ENCODE results near the gene ARHGAP42.

ARHGAP42 gene

DNA sequence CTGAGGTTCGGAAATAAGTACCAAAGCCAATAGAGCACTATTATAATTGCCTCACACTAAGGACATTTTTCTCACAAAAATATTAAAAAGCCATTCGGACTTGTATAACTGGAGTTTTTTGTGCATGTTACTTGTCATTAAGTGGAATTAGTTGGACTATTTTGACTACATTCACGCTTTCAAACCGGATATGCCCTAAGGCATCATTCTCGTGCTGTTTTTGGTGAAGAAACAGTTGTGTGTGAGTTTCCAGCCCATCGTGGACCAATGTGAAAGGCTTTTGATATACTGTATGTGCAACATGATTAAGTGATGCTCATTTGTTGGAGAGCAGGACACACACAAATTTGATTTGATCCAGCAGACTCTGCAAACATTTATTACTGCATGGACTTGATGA, 249.7 kb downstream of the ARHGAP42 start:
- H3K36me3 ChIP-seq (ENCODE audit: insufficient read depth, low read length) = no peaks in the 10 kb centered on the region
- no peak overlapping the region for H3K4me3 ChIP-seq (ENCODE audit: low read depth in 1 of 2, low read length in 2 of 2)
- H3K9ac ChIP-seq (ENCODE audit: low read length) = no peak overlapping the region
- no peaks in the 10 kb centered on the region for H3K9me3 ChIP-seq (ENCODE audit: low read length)
- no peaks in the 10 kb centered on the region for H3K27me3 ChIP-seq (ENCODE audit: control insufficient read depth in 1 of 2, insufficient read depth in 2 of 2, low read length in 2 of 2)
- no peak overlapping the region for H3K27ac ChIP-seq (ENCODE audit: low read depth, low read length)
- H3K4me1 ChIP-seq (ENCODE audit: insufficient read depth, low read length) = no peaks in the 10 kb centered on the region

- no peak overlapping the region for H3K4me3 ChIP-seq (ENCODE audit: low read depth in 1 of 2, low read length in 2 of 2)
- no peak overlapping the region for H3K9ac ChIP-seq (ENCODE audit: low read length)
- H3K4me1 ChIP-seq (ENCODE audit: insufficient read depth, low read length) = no peaks in the 10 kb centered on the region
These were observed 252.5 kb downstream of the ARHGAP42 start for GRCh38 chr11:100939571-100939970.

GRCh38 chr11:100940111-100940510, 253.0 kb downstream of the ARHGAP42 start:
- Histone ChIP-seq H3K4me3 (ENCODE audit: low read depth in 1 of 2, low read length in 2 of 2) (no peak overlapping the region), H3K27ac (ENCODE audit: low read depth, low read length) (no peak overlapping the region), H3K9ac (ENCODE audit: low read length) (no peak overlapping the region), H3K27me3 (ENCODE audit: control insufficient read depth in 1 of 2, insufficient read depth in 2 of 2, low read length in 2 of 2) (no peaks in the 10 kb centered on the region), H3K9me3 (ENCODE audit: low read length) (no peaks in the 10 kb centered on the region), H3K36me3 (ENCODE audit: insufficient read depth, low read length) (no peaks in the 10 kb centered on the region), H3K4me1 (ENCODE audit: insufficient read depth, low read length) (no peaks in the 10 kb centered on the region)

More at GRCh38 chr11:100939571-100939970, 252.5 kb downstream of the ARHGAP42 start:
- H3K27ac ChIP-seq (ENCODE audit: low read depth, low read length) = no peak overlapping the region
- no peaks in the 10 kb centered on the region for H3K9me3 ChIP-seq (ENCODE audit: low read length)
- no peaks in the 10 kb centered on the region for H3K36me3 ChIP-seq (ENCODE audit: insufficient read depth, low read length)
- no peaks in the 10 kb centered on the region for H3K27me3 ChIP-seq (ENCODE audit: control insufficient read depth in 1 of 2, insufficient read depth in 2 of 2, low read length in 2 of 2)

- no peak overlapping the region for H3K9ac ChIP-seq (ENCODE audit: low read length)
- H3K27me3 ChIP-seq (ENCODE audit: control insufficient read depth in 1 of 2, insufficient read depth in 2 of 2, low read length in 2 of 2) = no peaks in the 10 kb centered on the region
- H3K4me3 ChIP-seq (ENCODE audit: low read depth in 1 of 2, low read length in 2 of 2) = no peak overlapping the region
- H3K36me3 ChIP-seq (ENCODE audit: insufficient read depth, low read length) = no peaks in the 10 kb centered on the region
- no peaks in the 10 kb centered on the region for H3K4me1 ChIP-seq (ENCODE audit: insufficient read depth, low read length)
- H3K27ac ChIP-seq (ENCODE audit: low read depth, low read length) = no peak overlapping the region
- H3K9me3 ChIP-seq (ENCODE audit: low read length) = no peaks in the 10 kb centered on the region
These were observed 253.9 kb downstream of the ARHGAP42 start for GRCh38 chr11:100941033-100941432.

- H3K9me3 ChIP-seq (ENCODE audit: low read length) = no peaks in the 10 kb centered on the region
- H3K27me3 ChIP-seq (ENCODE audit: control insufficient read depth in 1 of 2, insufficient read depth in 2 of 2, low read length in 2 of 2) = no peaks in the 10 kb centered on the region
- H3K4me1 ChIP-seq (ENCODE audit: insufficient read depth, low read length) = no peaks in the 10 kb centered on the region
- no peak overlapping the region for H3K4me3 ChIP-seq (ENCODE audit: low read depth in 1 of 2, low read length in 2 of 2)
- H3K9ac ChIP-seq (ENCODE audit: low read length) = no peak overlapping the region
- H3K27ac ChIP-seq (ENCODE audit: low read depth, low read length) = no peak overlapping the region
- no peaks in the 10 kb centered on the region for H3K36me3 ChIP-seq (ENCODE audit: insufficient read depth, low read length)
These were observed 254.9 kb downstream of the ARHGAP42 start for GRCh38 chr11:100942016-100942415.

GRCh38 chr11:100948936-100949335, 261.8 kb downstream of the ARHGAP42 start:
- H3K4me1 ChIP-seq (ENCODE audit: insufficient read depth, low read length) = no peaks in the 10 kb centered on the region
- H3K9ac ChIP-seq (ENCODE audit: low read length) = no peak overlapping the region
- no peaks in the 10 kb centered on the region for H3K36me3 ChIP-seq (ENCODE audit: insufficient read depth, low read length)
- no peak overlapping the region for H3K27ac ChIP-seq (ENCODE audit: low read depth, low read length)
- H3K9me3 ChIP-seq (ENCODE audit: low read length) = no peaks in the 10 kb centered on the region
- no peak overlapping the region for H3K4me3 ChIP-seq (ENCODE audit: low read depth in 1 of 2, low read length in 2 of 2)
- no peaks in the 10 kb centered on the region for H3K27me3 ChIP-seq (ENCODE audit: control insufficient read depth in 1 of 2, insufficient read depth in 2 of 2, low read length in 2 of 2)

DNA sequence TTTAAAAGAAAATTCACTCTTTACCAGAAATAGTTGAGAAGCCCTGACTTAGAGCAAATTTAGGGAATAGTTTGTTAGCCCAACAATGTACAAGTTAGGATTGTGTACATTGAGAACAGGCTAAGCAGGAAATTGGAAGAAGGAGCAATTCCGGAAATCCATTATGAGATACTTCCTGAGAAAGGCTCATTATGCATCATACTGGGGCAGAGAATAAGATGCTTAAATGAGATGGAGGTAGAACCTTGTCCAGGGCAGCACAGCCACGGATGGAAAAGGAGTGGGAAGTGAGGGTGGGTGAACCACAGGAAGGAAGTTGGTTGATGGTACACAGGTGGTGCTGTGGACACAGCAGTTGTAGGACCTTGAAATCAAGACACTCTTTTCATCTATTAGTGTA, 262.4 kb downstream of the ARHGAP42 start:
- Histone ChIP-seq H3K36me3 (ENCODE audit: insufficient read depth, low read length) (no peaks in the 10 kb centered on the region), H3K9ac (ENCODE audit: low read length) (no peak overlapping the region), H3K9me3 (ENCODE audit: low read length) (no peaks in the 10 kb centered on the region)

DNA sequence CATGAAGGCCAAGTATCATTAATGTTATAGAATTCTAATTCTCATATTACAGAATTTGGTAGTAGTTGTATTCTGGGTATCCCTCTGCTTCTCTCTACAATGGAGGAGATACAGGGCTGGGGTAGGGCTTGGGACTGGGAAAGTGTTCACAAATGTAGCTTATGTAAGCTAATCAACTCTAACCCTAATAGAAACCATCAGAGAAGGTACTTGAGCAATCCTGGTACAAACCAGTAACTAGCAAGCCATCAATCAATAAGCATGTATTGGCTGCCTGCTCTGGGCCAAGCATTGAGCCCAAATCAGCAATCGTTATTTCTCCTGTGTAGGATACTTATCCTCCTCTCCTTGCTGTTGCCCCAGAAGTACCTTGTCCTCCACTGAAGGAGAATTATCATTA, 268.2 kb downstream of the ARHGAP42 start:
- H3K4me3 ChIP-seq (ENCODE audit: low read depth in 1 of 2, low read length in 2 of 2) = no peak overlapping the region
- no peak overlapping the region for H3K27ac ChIP-seq (ENCODE audit: low read depth, low read length)
- no peaks in the 10 kb centered on the region for H3K4me1 ChIP-seq (ENCODE audit: insufficient read depth, low read length)
- no peak overlapping the region for H3K9ac ChIP-seq (ENCODE audit: low read length)
- H3K9me3 ChIP-seq (ENCODE audit: low read length) = no peaks in the 10 kb centered on the region
- no peaks in the 10 kb centered on the region for H3K27me3 ChIP-seq (ENCODE audit: control insufficient read depth in 1 of 2, insufficient read depth in 2 of 2, low read length in 2 of 2)
- no peaks in the 10 kb centered on the region for H3K36me3 ChIP-seq (ENCODE audit: insufficient read depth, low read length)

More for the DNA sequence above, 262.4 kb downstream of the ARHGAP42 start:
- Histone ChIP-seq H3K4me3 (ENCODE audit: low read depth in 1 of 2, low read length in 2 of 2) (no peak overlapping the region), H3K27ac (ENCODE audit: low read depth, low read length) (no peak overlapping the region), H3K4me1 (ENCODE audit: insufficient read depth, low read length) (no peaks in the 10 kb centered on the region), H3K27me3 (ENCODE audit: control insufficient read depth in 1 of 2, insufficient read depth in 2 of 2, low read length in 2 of 2) (no peaks in the 10 kb centered on the region)

DNA sequence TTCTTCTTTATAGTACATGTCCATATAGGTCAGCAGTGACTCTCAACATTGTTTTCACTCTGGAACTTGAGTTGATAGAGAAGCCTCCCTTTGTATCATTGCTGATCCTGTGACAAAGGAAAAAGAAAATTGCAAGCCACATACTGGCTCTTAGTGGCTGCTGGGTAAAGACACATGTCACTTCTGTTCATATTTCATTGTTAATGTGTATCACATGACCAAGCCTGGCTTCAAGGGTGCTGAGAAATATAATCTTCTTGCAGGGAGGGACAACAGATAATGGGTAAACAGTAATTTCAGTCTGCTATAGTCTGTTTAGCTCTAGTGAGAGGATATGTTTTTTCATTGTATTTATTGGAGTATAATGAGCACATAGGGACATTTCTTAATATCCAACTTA, 269.3 kb downstream of the ARHGAP42 start:
- Histone ChIP-seq H3K27ac (ENCODE audit: low read depth, low read length) (no peak overlapping the region), H3K4me3 (ENCODE audit: low read depth in 1 of 2, low read length in 2 of 2) (no peak overlapping the region), H3K9ac (ENCODE audit: low read length) (no peak overlapping the region), H3K4me1 (ENCODE audit: insufficient read depth, low read length) (no peaks in the 10 kb centered on the region), H3K27me3 (ENCODE audit: control insufficient read depth in 1 of 2, insufficient read depth in 2 of 2, low read length in 2 of 2) (no peaks in the 10 kb centered on the region), H3K9me3 (ENCODE audit: low read length) (no peaks in the 10 kb centered on the region), H3K36me3 (ENCODE audit: insufficient read depth, low read length) (no peaks in the 10 kb centered on the region)

GRCh38 chr11:100957499-100957898, 270.4 kb downstream of the ARHGAP42 start:
- no peak overlapping the region for H3K4me3 ChIP-seq (ENCODE audit: low read depth in 1 of 2, low read length in 2 of 2)
- no peak overlapping the region for H3K27ac ChIP-seq (ENCODE audit: low read depth, low read length)
- no peaks in the 10 kb centered on the region for H3K9me3 ChIP-seq (ENCODE audit: low read length)
- H3K36me3 ChIP-seq (ENCODE audit: insufficient read depth, low read length) = no peaks in the 10 kb centered on the region
- H3K27me3 ChIP-seq (ENCODE audit: control insufficient read depth in 1 of 2, insufficient read depth in 2 of 2, low read length in 2 of 2) = no peaks in the 10 kb centered on the region
- H3K4me1 ChIP-seq (ENCODE audit: insufficient read depth, low read length) = no peaks in the 10 kb centered on the region
- no peak overlapping the region for H3K9ac ChIP-seq (ENCODE audit: low read length)

DNA sequence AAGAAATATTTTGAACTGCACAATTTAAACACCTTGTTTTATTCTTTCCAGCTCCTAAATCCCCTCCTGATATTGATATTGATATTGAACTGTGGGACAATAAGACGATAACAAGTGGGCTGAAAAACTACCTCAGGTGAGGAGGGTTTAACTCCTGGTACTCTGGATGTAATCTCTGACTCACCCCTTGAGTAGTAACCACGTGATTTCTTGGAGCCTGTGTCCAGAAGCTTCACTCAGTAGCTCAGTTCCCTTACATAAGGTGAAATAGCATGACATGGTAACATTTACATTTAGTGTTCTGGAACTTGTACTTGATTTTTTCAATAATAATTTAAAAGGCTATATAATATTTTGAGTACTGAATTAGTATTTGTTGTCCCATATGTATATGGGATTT, 274.5 kb downstream of the ARHGAP42 start:
- H3K4me3 ChIP-seq (ENCODE audit: low read depth in 1 of 2, low read length in 2 of 2) = no peak overlapping the region
- no peak overlapping the region for H3K9ac ChIP-seq (ENCODE audit: low read length)
- no peaks in the 10 kb centered on the region for H3K27me3 ChIP-seq (ENCODE audit: control insufficient read depth in 1 of 2, insufficient read depth in 2 of 2, low read length in 2 of 2)
- no peaks in the 10 kb centered on the region for H3K36me3 ChIP-seq (ENCODE audit: insufficient read depth, low read length)
- no peak overlapping the region for H3K27ac ChIP-seq (ENCODE audit: low read depth, low read length)
- no peaks in the 10 kb centered on the region for H3K4me1 ChIP-seq (ENCODE audit: insufficient read depth, low read length)
- H3K9me3 ChIP-seq (ENCODE audit: low read length) = no peaks in the 10 kb centered on the region

GRCh38 chr11:100963375-100963774, 276.3 kb downstream of the ARHGAP42 start:
- Histone ChIP-seq H3K4me1 (ENCODE audit: insufficient read depth, low read length) (no peaks in the 10 kb centered on the region), H3K27ac (ENCODE audit: low read depth, low read length) (no peak overlapping the region), H3K27me3 (ENCODE audit: control insufficient read depth in 1 of 2, insufficient read depth in 2 of 2, low read length in 2 of 2) (no peaks in the 10 kb centered on the region), H3K36me3 (ENCODE audit: insufficient read depth, low read length) (no peaks in the 10 kb centered on the region), H3K4me3 (ENCODE audit: low read depth in 1 of 2, low read length in 2 of 2) (no peak overlapping the region), H3K9ac (ENCODE audit: low read length) (no peak overlapping the region), H3K9me3 (ENCODE audit: low read length) (no peaks in the 10 kb centered on the region)

Data from muscle layer of colon (tissue), 2 donors.